Neural progenitor cell (in vitro differentiated cells): ENCODE measurements around the gene RADX.

ENCODE experiments used
- CTCF ChIP-seq: fragments of 200-600 bp; sonication (generic); IDR thresholded peaks from 2 replicates; pipeline ENCODE4 v1.5.1; 2017; ENCODE audit warnings: antibody characterized with exemption, mild to moderate bottlenecking
- EZH2 ChIP-seq: fragments of 200-600 bp; sonication (generic); IDR thresholded peaks from 2 replicates; pipeline ENCODE4 v1.6.1; 2017; ENCODE audit warnings: antibody characterized with exemption, mild to moderate bottlenecking, moderate library complexity
- EZH2phosphoT487 ChIP-seq: fragments of 200-600 bp; sonication (generic); IDR thresholded peaks from 2 replicates; pipeline ENCODE4 v1.6.1; 2017; ENCODE audit warnings: antibody characterized with exemption

GRCh38 chrX:106588801-106589200 is 23.0 kb upstream of the RADX start:
- no peak for TF ChIP-seq CTCF
- TF ChIP-seq EZH2, result no peak
- no peak for TF ChIP-seq EZH2phosphoT487
